HL-60 (cell line): Measurements from ENCODE around the gene C2CD4C.

ENCODE experiments used
- DNase-seq, 2 experiments: peaks; one replicate each; pipeline ENCODE4 v3.0.0-alpha.2; 2010 to 2020; ENCODE audit warnings: low read depth in 1 of 2, low spot score in 1 of 2
- H3K27ac ChIP-seq: fragments of 250-450 bp; sonication (Bioruptor Pico); replicated peaks from 2 replicates; pipeline ENCODE4 v1.5.1; 2020; ENCODE audit warnings: mild to moderate bottlenecking, moderate library complexity
- H3K27me3 ChIP-seq: fragments of 250-450 bp; sonication (Bioruptor Pico); 2 replicates; pipeline ENCODE4 v1.5.1; 2021; ENCODE audit warnings: mild to moderate bottlenecking, moderate library complexity; ENCODE audit not compliant: insufficient read depth, poor library complexity, severe bottlenecking
- H3K4me3 ChIP-seq: replicated peaks from 2 replicates; pipeline ENCODE4 v1.5.1; 2011; ENCODE audit warnings: mild to moderate bottlenecking, control low read depth, low read length; ENCODE audit not compliant: insufficient read depth
- GABPA ChIP-seq: IDR thresholded peaks from 2 replicates; pipeline ENCODE4 v1.6.1; 2012; ENCODE audit warnings: low read depth
- POLR2AphosphoS5 ChIP-seq: IDR thresholded peaks from 2 replicates; pipeline ENCODE4 v1.6.1; 2012; ENCODE audit warnings: low read depth
- SPI1 ChIP-seq: IDR thresholded peaks from 2 replicates; pipeline ENCODE4 v1.6.1; 2012; ENCODE audit warnings: low read depth, mild to moderate bottlenecking, borderline replicate concordance
- TF ChIP-seq, protein P1 (sequence below): IDR thresholded peaks from one replicate; pipeline ENCODE4 v1.5.1; 2011; ENCODE audit warnings: low read length, control low read depth, inconsistent platforms; ENCODE audit not compliant: insufficient read depth
- TF ChIP-seq, protein P2 (sequence below): IDR thresholded peaks from 2 replicates; pipeline ENCODE4 v1.6.1; 2012; ENCODE audit warnings: low read depth; ENCODE audit not compliant: insufficient replicate concordance

The C2CD4C gene

DNA sequence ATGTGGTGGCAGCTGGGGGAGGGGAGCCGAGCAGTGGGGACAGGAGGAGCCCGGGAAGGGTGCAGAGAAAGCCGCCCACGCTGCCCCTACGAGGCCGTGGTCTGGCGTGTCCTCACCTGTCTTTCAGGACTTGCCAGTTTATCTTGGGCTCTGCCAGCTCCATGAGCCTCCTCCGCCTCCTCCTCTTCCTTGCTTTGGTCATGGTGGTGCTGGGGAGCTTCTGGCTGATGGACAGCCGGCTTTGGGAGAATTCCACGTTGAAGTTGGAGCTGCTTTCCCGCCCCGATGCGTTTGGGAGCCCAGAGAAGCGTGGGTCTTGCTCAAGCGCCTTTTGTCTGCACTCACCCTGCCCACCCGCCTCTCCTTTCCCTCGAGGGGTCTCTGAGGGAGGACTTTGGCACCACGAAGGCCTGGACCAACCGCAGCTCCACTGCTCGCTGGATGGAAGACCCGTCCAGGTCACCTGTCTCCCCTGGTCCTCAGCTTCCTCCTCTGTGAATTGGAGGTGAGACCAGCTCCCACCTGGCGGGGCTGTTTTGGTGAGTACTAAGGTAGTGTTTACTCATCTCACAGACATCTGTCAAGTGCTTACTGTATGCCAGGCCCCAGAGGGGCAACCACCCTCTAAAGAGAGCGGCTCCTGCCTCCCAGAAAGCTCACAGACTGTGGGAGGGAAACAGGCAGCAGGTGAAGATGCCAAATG is 34.6 kb downstream of the C2CD4C start:
- Histone ChIP-seq H3K4me3 (no peak overlapping the region), H3K27ac (no peak overlapping the region), H3K27me3 (no peaks in the 10 kb centered on the region)
- TF ChIP-seq POLR2AphosphoS5: no peak
- no peak for TF ChIP-seq GABPA
- TF ChIP-seq, protein P1, sequence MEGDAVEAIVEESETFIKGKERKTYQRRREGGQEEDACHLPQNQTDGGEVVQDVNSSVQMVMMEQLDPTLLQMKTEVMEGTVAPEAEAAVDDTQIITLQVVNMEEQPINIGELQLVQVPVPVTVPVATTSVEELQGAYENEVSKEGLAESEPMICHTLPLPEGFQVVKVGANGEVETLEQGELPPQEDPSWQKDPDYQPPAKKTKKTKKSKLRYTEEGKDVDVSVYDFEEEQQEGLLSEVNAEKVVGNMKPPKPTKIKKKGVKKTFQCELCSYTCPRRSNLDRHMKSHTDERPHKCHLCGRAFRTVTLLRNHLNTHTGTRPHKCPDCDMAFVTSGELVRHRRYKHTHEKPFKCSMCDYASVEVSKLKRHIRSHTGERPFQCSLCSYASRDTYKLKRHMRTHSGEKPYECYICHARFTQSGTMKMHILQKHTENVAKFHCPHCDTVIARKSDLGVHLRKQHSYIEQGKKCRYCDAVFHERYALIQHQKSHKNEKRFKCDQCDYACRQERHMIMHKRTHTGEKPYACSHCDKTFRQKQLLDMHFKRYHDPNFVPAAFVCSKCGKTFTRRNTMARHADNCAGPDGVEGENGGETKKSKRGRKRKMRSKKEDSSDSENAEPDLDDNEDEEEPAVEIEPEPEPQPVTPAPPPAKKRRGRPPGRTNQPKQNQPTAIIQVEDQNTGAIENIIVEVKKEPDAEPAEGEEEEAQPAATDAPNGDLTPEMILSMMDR: no peak
- TF ChIP-seq, protein P2, sequence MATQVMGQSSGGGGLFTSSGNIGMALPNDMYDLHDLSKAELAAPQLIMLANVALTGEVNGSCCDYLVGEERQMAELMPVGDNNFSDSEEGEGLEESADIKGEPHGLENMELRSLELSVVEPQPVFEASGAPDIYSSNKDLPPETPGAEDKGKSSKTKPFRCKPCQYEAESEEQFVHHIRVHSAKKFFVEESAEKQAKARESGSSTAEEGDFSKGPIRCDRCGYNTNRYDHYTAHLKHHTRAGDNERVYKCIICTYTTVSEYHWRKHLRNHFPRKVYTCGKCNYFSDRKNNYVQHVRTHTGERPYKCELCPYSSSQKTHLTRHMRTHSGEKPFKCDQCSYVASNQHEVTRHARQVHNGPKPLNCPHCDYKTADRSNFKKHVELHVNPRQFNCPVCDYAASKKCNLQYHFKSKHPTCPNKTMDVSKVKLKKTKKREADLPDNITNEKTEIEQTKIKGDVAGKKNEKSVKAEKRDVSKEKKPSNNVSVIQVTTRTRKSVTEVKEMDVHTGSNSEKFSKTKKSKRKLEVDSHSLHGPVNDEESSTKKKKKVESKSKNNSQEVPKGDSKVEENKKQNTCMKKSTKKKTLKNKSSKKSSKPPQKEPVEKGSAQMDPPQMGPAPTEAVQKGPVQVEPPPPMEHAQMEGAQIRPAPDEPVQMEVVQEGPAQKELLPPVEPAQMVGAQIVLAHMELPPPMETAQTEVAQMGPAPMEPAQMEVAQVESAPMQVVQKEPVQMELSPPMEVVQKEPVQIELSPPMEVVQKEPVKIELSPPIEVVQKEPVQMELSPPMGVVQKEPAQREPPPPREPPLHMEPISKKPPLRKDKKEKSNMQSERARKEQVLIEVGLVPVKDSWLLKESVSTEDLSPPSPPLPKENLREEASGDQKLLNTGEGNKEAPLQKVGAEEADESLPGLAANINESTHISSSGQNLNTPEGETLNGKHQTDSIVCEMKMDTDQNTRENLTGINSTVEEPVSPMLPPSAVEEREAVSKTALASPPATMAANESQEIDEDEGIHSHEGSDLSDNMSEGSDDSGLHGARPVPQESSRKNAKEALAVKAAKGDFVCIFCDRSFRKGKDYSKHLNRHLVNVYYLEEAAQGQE: no peak
- TF ChIP-seq SPI1: no peak
- DNase-seq: no peak

DNA sequence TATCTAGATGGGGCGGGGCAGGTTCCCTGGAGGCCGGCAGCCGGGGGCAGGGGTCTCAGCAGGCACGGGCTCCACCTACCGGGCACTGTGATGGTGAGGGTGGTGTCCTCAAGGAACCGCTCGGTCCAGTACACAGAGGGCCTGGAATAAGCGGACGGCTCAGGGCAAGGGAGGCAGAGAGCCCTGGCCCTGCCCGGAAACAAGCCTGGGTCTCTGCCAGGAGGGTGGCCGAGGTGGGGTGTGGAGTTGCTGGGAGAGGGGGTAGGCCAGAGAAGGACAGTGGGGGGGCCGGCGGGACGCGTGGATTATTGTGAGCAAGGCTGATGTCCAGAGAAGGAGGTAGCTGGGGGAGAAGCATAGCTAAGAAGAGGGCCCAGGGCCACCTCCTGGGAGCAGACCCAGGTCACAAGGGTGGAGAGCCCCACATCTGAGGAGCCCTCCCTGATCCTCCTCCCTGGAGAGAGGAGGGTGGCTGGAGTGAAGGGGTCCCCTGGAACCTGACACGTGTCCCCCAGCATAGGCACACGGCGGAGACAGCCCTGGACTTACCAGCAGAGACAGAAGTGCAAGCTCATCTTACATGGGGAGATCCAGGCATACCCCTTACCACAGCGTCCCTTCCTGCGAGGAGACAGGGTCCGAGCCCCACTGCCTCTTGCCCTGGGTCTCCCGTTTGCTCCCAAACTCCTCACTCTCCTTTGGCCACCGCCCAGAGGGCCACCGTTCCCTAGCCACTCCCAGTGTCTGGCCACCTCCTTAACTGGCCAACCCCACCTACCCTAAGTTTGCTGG is 35.4 kb downstream of the C2CD4C start:
- H3K27ac ChIP-seq: no peak overlapping the region
- H3K4me3 ChIP-seq: no peak overlapping the region
- H3K27me3 ChIP-seq: no peaks in the 10 kb centered on the region
- DNase-seq: no peak
- TF ChIP-seq, protein P2: no peak
- no peak for TF ChIP-seq POLR2AphosphoS5
- TF ChIP-seq GABPA: no peak
- TF ChIP-seq, protein P1: no peak
- no peak for TF ChIP-seq SPI1

DNA sequence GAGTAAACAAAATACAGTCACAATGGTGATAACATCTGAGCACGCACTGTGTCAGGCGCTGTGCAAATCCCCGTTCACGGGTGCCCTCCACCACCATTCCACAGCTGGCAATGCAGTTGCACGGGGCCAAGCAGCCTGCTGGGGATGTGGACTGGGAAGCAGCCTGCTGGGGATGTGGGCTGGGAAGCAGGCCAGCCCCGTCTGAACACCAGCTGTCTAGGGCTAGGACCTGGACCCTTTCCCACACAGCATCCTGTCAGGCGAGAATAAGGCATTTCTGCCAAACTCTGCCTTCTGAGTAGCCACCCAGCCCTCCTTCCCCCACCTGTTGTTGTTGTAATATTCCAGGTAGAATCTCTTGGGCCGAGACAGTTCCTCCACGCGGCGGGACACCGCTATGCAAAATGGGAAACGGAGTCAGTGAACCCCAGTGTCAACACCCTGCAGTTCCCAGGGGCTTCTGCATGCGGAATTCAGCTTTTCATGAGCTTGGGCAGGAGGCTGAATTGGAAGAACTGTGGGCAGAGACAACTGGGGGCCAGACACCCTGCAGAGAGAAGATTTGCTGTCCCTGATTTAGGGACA is 36.5 kb downstream of the C2CD4C start:
- no peak for DNase-seq

More for the DNA sequence above, 36.5 kb downstream of the C2CD4C start:
- TF ChIP-seq, protein P2: no peak
- no peak for TF ChIP-seq POLR2AphosphoS5
- TF ChIP-seq GABPA: no peak
- TF ChIP-seq, protein P1: no peak
- TF ChIP-seq SPI1: no peak
- H3K4me3 ChIP-seq: no peak overlapping the region
- H3K27me3 ChIP-seq: no peaks in the 10 kb centered on the region
- H3K27ac ChIP-seq: no peak overlapping the region
